Activated CD8-positive, alpha-beta memory T cell treated with anti-CD3 and anti-CD28 coated beads for 36 hours (primary cell): ENCODE measurements around the gene DEDD2. TPM values are rescaled to one million over a fixed set of nuclear protein-coding genes. Genes with fewer than 3 reads are reported as not detected.

ENCODE experiments used
- CTCF ChIA-PET: fragments of 350-600 bp; sonication (Branson Sonifier 250); formaldehyde crosslinking; loops from one replicate; lab custom pipeline; 2021; ENCODE audit warnings: antibody characterized with exemption; lab: Charles Lee
- POLR2A ChIA-PET: fragments of 350-600 bp; sonication (Branson Sonifier 250); formaldehyde crosslinking; loops from one replicate; lab custom pipeline; 2021; ENCODE audit warnings: antibody characterized with exemption; lab: Charles Lee
- total RNA-seq, 2 experiments: library from RNA; stranded (reverse); gene quantifications; one replicate each; pipeline ENCODE4 v1.2.3, GENCODE V29; 2021

The DEDD2 gene
- 10 to 100 TPM; 27.4 to 28.6 TPM for total RNA-seq

GRCh38 chr19:42217520-42218437, at the start of gene DEDD2:
DEDD2 (minus strand) TSS chr19:42217677; CDS start chr19:42217007, 670 bp downstream.
- ChIA-PET CTCF (interaction anchor here (0.6 to 2.7 kb wide), 5 partner anchors 17 to 62 kb away, joined by 3 to 14 read pairs (median 4); no protein-coding TSS in a partner anchor), POLR2A (interaction anchor here (0.8 to 1.1 kb wide), 2 partner anchors 18 to 28 kb away, joined by 4 read pairs; no protein-coding TSS in a partner anchor)

- ChIA-PET CTCF (interaction anchor here (1.4 to 2.6 kb wide), 2 partner anchors 12 to 18 kb away, joined by 4 to 6 read pairs; no protein-coding TSS in a partner anchor), POLR2A (interaction anchor here (0.6 to 1.4 kb wide), 3 partner anchors 11 to 13 kb away, joined by 3 to 4 read pairs (median 4); no protein-coding TSS in a partner anchor)
Measured at GRCh38 chr19:42266928-42267603, 49.6 kb upstream of the DEDD2 start.

- CTCF ChIA-PET: interaction anchor here (1.1 to 2.6 kb wide), 3 partner anchors 13 to 19 kb away, joined by 3 to 6 read pairs (median 4); no protein-coding TSS in a partner anchor
- POLR2A ChIA-PET: interaction anchor here (0.6 kb wide), 1 partner anchor 14 kb away, joined by 3 read pairs; no protein-coding TSS in a partner anchor
Measured at GRCh38 chr19:42266105-42266504, 48.6 kb upstream of the DEDD2 start.

GRCh38 chr19:42261763-42262162, 44.3 kb upstream of the DEDD2 start:
- POLR2A ChIA-PET: no interaction called here
- CTCF ChIA-PET: interaction anchor here (1.4 to 2.0 kb wide), 2 partner anchors 15 kb away, joined by 3 to 5 read pairs; no protein-coding TSS in a partner anchor

GRCh38 chr19:42257842-42258241, 40.4 kb upstream of the DEDD2 start:
- ChIA-PET CTCF (interaction anchor here (0.7 to 1.4 kb wide), 2 partner anchors 22 to 39 kb away, joined by 3 to 5 read pairs; no protein-coding TSS in a partner anchor), POLR2A (interaction anchor here (0.6 to 1.0 kb wide), 4 partner anchors 9 to 864 kb away, joined by 3 to 9 read pairs (median 4); no protein-coding TSS in a partner anchor)

GRCh38 chr19:42255766-42256745, 38.6 kb upstream of the DEDD2 start:
- CTCF ChIA-PET: interaction anchor here (0.5 to 1.4 kb wide), 4 partner anchors 11 to 60 kb away, joined by 3 to 4 read pairs (median 3); no protein-coding TSS in a partner anchor

GRCh38 chr19:42254850-42255765, 37.6 kb upstream of the DEDD2 start, which contains the start of gene ERF:
ERF (minus strand) TSS chr19:42255128; CDS start chr19:42254999, 129 bp downstream.
- CTCF ChIA-PET: interaction anchor here (1.0 to 1.4 kb wide), 2 partner anchors 10 to 25 kb away, joined by 3 to 4 read pairs; no protein-coding TSS in a partner anchor
- POLR2A ChIA-PET: interaction anchor here (0.6 to 1.6 kb wide), 3 partner anchors 12 to 147 kb away, joined by 3 to 11 read pairs (median 4); no protein-coding TSS in a partner anchor

More at GRCh38 chr19:42255766-42256745, 38.6 kb upstream of the DEDD2 start:
- POLR2A ChIA-PET: interaction anchor here (0.7 to 1.6 kb wide), 3 partner anchors 12 to 32 kb away, joined by 3 to 4 read pairs (median 3); no protein-coding TSS in a partner anchor

- CTCF ChIA-PET: interaction anchor here (0.6 kb wide), 1 partner anchor 65 kb away, joined by 3 read pairs; no protein-coding TSS in a partner anchor
- POLR2A ChIA-PET: no interaction called here
Measured at GRCh38 chr19:42254089-42254849, 36.8 kb upstream of the DEDD2 start.

GRCh38 chr19:42253245-42254088, 36.0 kb upstream of the DEDD2 start:
- POLR2A ChIA-PET: no interaction called here
- CTCF ChIA-PET: interaction anchor here (0.6 kb wide), 1 partner anchor 66 kb away, joined by 3 read pairs; no protein-coding TSS in a partner anchor

GRCh38 chr19:42252365-42253244, 35.1 kb upstream of the DEDD2 start:
- ChIA-PET CTCF (interaction anchor here (1.0 to 1.8 kb wide), 4 partner anchors 14 to 145 kb away, joined by 3 to 5 read pairs (median 3); no protein-coding TSS in a partner anchor), POLR2A (interaction anchor here (0.8 to 1.8 kb wide), 3 partner anchors 9 to 27 kb away, joined by 3 to 8 read pairs (median 7); partner anchors contain the start of gene GSK3A)

GRCh38 chr19:42251572-42252358, 34.3 kb upstream of the DEDD2 start:
- ChIA-PET CTCF (interaction anchor here (0.7 to 1.8 kb wide), 8 partner anchors 14 to 144 kb away, joined by 3 to 5 read pairs (median 3); no protein-coding TSS in a partner anchor), POLR2A (interaction anchor here (0.5 to 1.8 kb wide), 5 partner anchors 9 to 37 kb away, joined by 3 to 8 read pairs (median 3); partner anchors contain the start of gene GSK3A)
